ENCODE measurements around the gene GNB1.

DNA sequence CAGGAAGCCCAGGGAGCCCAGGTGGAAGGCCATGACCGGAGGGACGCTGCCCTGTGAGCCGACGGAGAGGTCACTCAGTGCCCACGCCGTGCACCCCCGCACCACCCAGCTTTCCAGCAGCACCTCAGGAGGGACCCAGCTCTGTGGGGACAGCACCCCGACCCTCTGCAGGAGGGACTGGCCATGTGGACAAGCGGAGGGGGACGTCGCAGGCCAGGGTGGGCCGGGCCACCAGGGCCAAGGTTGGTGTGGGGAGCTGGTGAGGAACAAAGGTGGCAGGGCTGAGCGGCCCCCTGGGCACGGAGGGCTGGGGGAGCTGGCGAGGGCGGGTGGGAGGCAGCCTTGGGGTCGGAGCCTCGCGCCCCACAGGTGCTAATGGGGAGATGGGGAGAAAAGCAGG is 135.5 kb downstream of the GNB1 start:
- TF ChIP-seq EP300 (IDR thresholded peaks at IDR 0.05; ENCODE audit: borderline replicate concordance) (no peak), RAD21 (IDR thresholded peaks at IDR 0.05; ENCODE audit: low read depth) (no peak), TAF1 (IDR thresholded peaks at IDR 0.05; ENCODE audit: low read depth) (no peak), TCF12 (IDR thresholded peaks at IDR 0.05; ENCODE audit: low read depth) (no peak), YY1 (IDR thresholded peaks at IDR 0.05; ENCODE audit: low read depth) (no peak), TEAD4 (IDR thresholded peaks at IDR 0.05) (no peak), CREB1 (IDR thresholded peaks at IDR 0.05; ENCODE audit: low read depth) (no peak), FOXM1 (IDR thresholded peaks at IDR 0.05; ENCODE audit: borderline replicate concordance, low read depth) (no peak), NFIC (IDR thresholded peaks at IDR 0.05) (no peak), EGR1 (IDR thresholded peaks at IDR 0.05) (no peak), ZBTB7A (IDR thresholded peaks at IDR 0.05; ENCODE audit: low read depth) (no peak)
- TF ChIP-seq, protein P1, sequence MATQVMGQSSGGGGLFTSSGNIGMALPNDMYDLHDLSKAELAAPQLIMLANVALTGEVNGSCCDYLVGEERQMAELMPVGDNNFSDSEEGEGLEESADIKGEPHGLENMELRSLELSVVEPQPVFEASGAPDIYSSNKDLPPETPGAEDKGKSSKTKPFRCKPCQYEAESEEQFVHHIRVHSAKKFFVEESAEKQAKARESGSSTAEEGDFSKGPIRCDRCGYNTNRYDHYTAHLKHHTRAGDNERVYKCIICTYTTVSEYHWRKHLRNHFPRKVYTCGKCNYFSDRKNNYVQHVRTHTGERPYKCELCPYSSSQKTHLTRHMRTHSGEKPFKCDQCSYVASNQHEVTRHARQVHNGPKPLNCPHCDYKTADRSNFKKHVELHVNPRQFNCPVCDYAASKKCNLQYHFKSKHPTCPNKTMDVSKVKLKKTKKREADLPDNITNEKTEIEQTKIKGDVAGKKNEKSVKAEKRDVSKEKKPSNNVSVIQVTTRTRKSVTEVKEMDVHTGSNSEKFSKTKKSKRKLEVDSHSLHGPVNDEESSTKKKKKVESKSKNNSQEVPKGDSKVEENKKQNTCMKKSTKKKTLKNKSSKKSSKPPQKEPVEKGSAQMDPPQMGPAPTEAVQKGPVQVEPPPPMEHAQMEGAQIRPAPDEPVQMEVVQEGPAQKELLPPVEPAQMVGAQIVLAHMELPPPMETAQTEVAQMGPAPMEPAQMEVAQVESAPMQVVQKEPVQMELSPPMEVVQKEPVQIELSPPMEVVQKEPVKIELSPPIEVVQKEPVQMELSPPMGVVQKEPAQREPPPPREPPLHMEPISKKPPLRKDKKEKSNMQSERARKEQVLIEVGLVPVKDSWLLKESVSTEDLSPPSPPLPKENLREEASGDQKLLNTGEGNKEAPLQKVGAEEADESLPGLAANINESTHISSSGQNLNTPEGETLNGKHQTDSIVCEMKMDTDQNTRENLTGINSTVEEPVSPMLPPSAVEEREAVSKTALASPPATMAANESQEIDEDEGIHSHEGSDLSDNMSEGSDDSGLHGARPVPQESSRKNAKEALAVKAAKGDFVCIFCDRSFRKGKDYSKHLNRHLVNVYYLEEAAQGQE (IDR thresholded peaks at IDR 0.05; ENCODE audit: low read depth), result no peak
- TF ChIP-seq, protein P2, sequence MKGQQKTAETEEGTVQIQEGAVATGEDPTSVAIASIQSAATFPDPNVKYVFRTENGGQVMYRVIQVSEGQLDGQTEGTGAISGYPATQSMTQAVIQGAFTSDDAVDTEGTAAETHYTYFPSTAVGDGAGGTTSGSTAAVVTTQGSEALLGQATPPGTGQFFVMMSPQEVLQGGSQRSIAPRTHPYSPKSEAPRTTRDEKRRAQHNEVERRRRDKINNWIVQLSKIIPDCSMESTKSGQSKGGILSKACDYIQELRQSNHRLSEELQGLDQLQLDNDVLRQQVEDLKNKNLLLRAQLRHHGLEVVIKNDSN (IDR thresholded peaks at IDR 0.05), result no peak
- TF ChIP-seq, protein P3, sequence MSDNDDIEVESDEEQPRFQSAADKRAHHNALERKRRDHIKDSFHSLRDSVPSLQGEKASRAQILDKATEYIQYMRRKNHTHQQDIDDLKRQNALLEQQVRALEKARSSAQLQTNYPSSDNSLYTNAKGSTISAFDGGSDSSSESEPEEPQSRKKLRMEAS (IDR thresholded peaks at IDR 0.05), result no peak
